Rectal smooth muscle tissue (tissue), 1 donor: ENCODE measurements around the gene TAS2R40.

Experiments used
- H3K27ac ChIP-seq: one replicate; pipeline ENCODE4 v1.7.0; 2013; ENCODE audit warnings: low read depth, low read length, inconsistent platforms
- H3K27me3 ChIP-seq: one replicate; pipeline ENCODE4 v1.7.0; 2013; ENCODE audit warnings: low read length; ENCODE audit not compliant: control insufficient read depth, insufficient read depth
- H3K36me3 ChIP-seq: one replicate; pipeline ENCODE4 v1.7.0; 2013; ENCODE audit warnings: low read length; ENCODE audit not compliant: control insufficient read depth, insufficient read depth
- H3K4me1 ChIP-seq: one replicate; pipeline ENCODE4 v1.7.0; 2013; ENCODE audit warnings: low read length; ENCODE audit not compliant: control insufficient read depth, insufficient read depth
- H3K4me3 ChIP-seq: one replicate; pipeline ENCODE4 v1.7.0; 2013; ENCODE audit warnings: low read length
- H3K9ac ChIP-seq: one replicate; pipeline ENCODE4 v1.7.0; 2013; ENCODE audit warnings: low read length

Gene TAS2R40

GRCh38 chr7:143243111-143243510 lies 21.3 kb downstream of the TAS2R40 start:
- Histone ChIP-seq H3K4me3 (no peak overlapping the region), H3K9ac (no peak overlapping the region), H3K27ac (no peak overlapping the region), H3K4me1 (no peaks in the 10 kb centered on the region), H3K36me3 (no peaks in the 10 kb centered on the region), H3K27me3 (no peaks in the 10 kb centered on the region)

GRCh38 chr7:143243614-143244013 lies 21.8 kb downstream of the TAS2R40 start:
- H3K9ac ChIP-seq = no peak overlapping the region
- no peak overlapping the region for H3K27ac ChIP-seq
- H3K27me3 ChIP-seq = no peaks in the 10 kb centered on the region
- no peak overlapping the region for H3K4me3 ChIP-seq
- H3K36me3 ChIP-seq = no peaks in the 10 kb centered on the region
- no peaks in the 10 kb centered on the region for H3K4me1 ChIP-seq

GRCh38 chr7:143244321-143244720 lies 22.5 kb downstream of the TAS2R40 start:
- no peak overlapping the region for H3K4me3 ChIP-seq
- no peaks in the 10 kb centered on the region for H3K27me3 ChIP-seq
- H3K36me3 ChIP-seq = no peaks in the 10 kb centered on the region
- H3K9ac ChIP-seq = no peak overlapping the region
- H3K4me1 ChIP-seq = no peaks in the 10 kb centered on the region
- H3K27ac ChIP-seq = no peak overlapping the region

- H3K4me1 ChIP-seq = no peaks in the 10 kb centered on the region
- no peak overlapping the region for H3K27ac ChIP-seq
Observed at GRCh38 chr7:143245123-143245522, 23.3 kb downstream of the TAS2R40 start.

GRCh38 chr7:143247372-143247771 lies 25.5 kb downstream of the TAS2R40 start:
- H3K27me3 ChIP-seq = no peaks in the 10 kb centered on the region
- no peak overlapping the region for H3K27ac ChIP-seq
- no peak overlapping the region for H3K9ac ChIP-seq
- no peak overlapping the region for H3K4me3 ChIP-seq
- no peaks in the 10 kb centered on the region for H3K36me3 ChIP-seq
- no peaks in the 10 kb centered on the region for H3K4me1 ChIP-seq

More at GRCh38 chr7:143245123-143245522, 23.3 kb downstream of the TAS2R40 start:
- no peak overlapping the region for H3K9ac ChIP-seq
- H3K36me3 ChIP-seq = no peaks in the 10 kb centered on the region
- H3K27me3 ChIP-seq = no peaks in the 10 kb centered on the region
- H3K4me3 ChIP-seq = no peak overlapping the region

GRCh38 chr7:143248761-143249354 lies 27.0 kb downstream of the TAS2R40 start:
- no peaks in the 10 kb centered on the region for H3K4me1 ChIP-seq
- no peak overlapping the region for H3K27ac ChIP-seq
- H3K27me3 ChIP-seq = no peaks in the 10 kb centered on the region
- no peak overlapping the region for H3K4me3 ChIP-seq
- no peak overlapping the region for H3K9ac ChIP-seq
- H3K36me3 ChIP-seq = no peaks in the 10 kb centered on the region

- Histone ChIP-seq H3K36me3 (no peaks in the 10 kb centered on the region), H3K9ac (no peak overlapping the region), H3K27ac (no peak overlapping the region), H3K4me1 (no peaks in the 10 kb centered on the region), H3K27me3 (no peaks in the 10 kb centered on the region), H3K4me3 (no peak overlapping the region)
Observed at GRCh38 chr7:143250199-143250598, 28.4 kb downstream of the TAS2R40 start.

GRCh38 chr7:143250822-143251221 lies 29.0 kb downstream of the TAS2R40 start:
- Histone ChIP-seq H3K9ac (no peak overlapping the region), H3K27ac (no peak overlapping the region), H3K4me1 (no peaks in the 10 kb centered on the region), H3K27me3 (no peaks in the 10 kb centered on the region), H3K36me3 (no peaks in the 10 kb centered on the region), H3K4me3 (no peak overlapping the region)

- H3K4me1 ChIP-seq = no peaks in the 10 kb centered on the region
- no peaks in the 10 kb centered on the region for H3K27me3 ChIP-seq
- H3K36me3 ChIP-seq = no peaks in the 10 kb centered on the region
- H3K4me3 ChIP-seq = no peak overlapping the region
- H3K27ac ChIP-seq = no peak overlapping the region
- no peak overlapping the region for H3K9ac ChIP-seq
Observed at GRCh38 chr7:143252006-143252405, 30.2 kb downstream of the TAS2R40 start.

GRCh38 chr7:143255564-143255963 lies 33.7 kb downstream of the TAS2R40 start:
- Histone ChIP-seq H3K27me3 (no peaks in the 10 kb centered on the region), H3K27ac (no peak overlapping the region), H3K36me3 (no peaks in the 10 kb centered on the region), H3K9ac (no peak overlapping the region), H3K4me1 (no peaks in the 10 kb centered on the region), H3K4me3 (no peak overlapping the region)

- no peak overlapping the region for H3K27ac ChIP-seq
- no peaks in the 10 kb centered on the region for H3K4me1 ChIP-seq
- H3K9ac ChIP-seq = no peak overlapping the region
Observed at GRCh38 chr7:143256325-143256724, 34.5 kb downstream of the TAS2R40 start.

GRCh38 chr7:143256932-143257331 lies 35.1 kb downstream of the TAS2R40 start:
- no peaks in the 10 kb centered on the region for H3K4me1 ChIP-seq
- no peak overlapping the region for H3K27ac ChIP-seq
- no peaks in the 10 kb centered on the region for H3K36me3 ChIP-seq
- H3K27me3 ChIP-seq = no peaks in the 10 kb centered on the region
- no peak overlapping the region for H3K9ac ChIP-seq
- H3K4me3 ChIP-seq = no peak overlapping the region

More at GRCh38 chr7:143256325-143256724, 34.5 kb downstream of the TAS2R40 start:
- H3K4me3 ChIP-seq = no peak overlapping the region
- no peaks in the 10 kb centered on the region for H3K36me3 ChIP-seq
- no peaks in the 10 kb centered on the region for H3K27me3 ChIP-seq

GRCh38 chr7:143257501-143257900 lies 35.7 kb downstream of the TAS2R40 start:
- H3K36me3 ChIP-seq = no peaks in the 10 kb centered on the region
- H3K9ac ChIP-seq = no peak overlapping the region
- no peak overlapping the region for H3K4me3 ChIP-seq
- no peaks in the 10 kb centered on the region for H3K27me3 ChIP-seq
- no peak overlapping the region for H3K27ac ChIP-seq
- H3K4me1 ChIP-seq = no peaks in the 10 kb centered on the region
